Prostate gland (tissue), 2 donors: ENCODE results near the gene LIPF.

Experiments
- CTCF ChIP-seq, 4 experiments: fragments of 200-600 bp in 2 of 4; fragments of 450-650 bp in 2 of 4; sonication (generic) in 2 of 4; IDR thresholded peaks; 1 replicate in 3 of 4; 2 replicates in 1 of 4; pipeline ENCODE4 v1.5.1; 2016 to 2019; ENCODE audit warnings: antibody characterized with exemption in 4 of 4, mild to moderate bottlenecking in 2 of 4, moderate library complexity in 2 of 4
- POLR2A ChIP-seq: fragments of 450-650 bp; IDR thresholded peaks from one replicate; pipeline ENCODE4 v1.6.1; 2016; ENCODE audit warnings: antibody characterized with exemption, mild to moderate bottlenecking
- POLR2AphosphoS5 ChIP-seq: sonication (generic); formaldehyde crosslinking; IDR thresholded peaks from one replicate; pipeline ENCODE4 v1.6.1; 2017; ENCODE audit warnings: antibody characterized with exemption

- no peak for TF ChIP-seq CTCF (IDR thresholded peaks at IDR 0.05)
- no peak for TF ChIP-seq POLR2AphosphoS5
- no peak for TF ChIP-seq POLR2A
Observed at GRCh38 chr10:88647061-88647615, 17.1 kb upstream of the LIPF start.
